Measurements from ENCODE around the gene CCDC51. TPM values are rescaled to one million over a fixed set of nuclear protein-coding genes. Genes with fewer than 3 reads are reported as not detected.

The CCDC51 gene
- polyA plus RNA-seq, 1 of the 3 experiments (the other 2 are of a cell fraction) = 24.2 TPM

DNA sequence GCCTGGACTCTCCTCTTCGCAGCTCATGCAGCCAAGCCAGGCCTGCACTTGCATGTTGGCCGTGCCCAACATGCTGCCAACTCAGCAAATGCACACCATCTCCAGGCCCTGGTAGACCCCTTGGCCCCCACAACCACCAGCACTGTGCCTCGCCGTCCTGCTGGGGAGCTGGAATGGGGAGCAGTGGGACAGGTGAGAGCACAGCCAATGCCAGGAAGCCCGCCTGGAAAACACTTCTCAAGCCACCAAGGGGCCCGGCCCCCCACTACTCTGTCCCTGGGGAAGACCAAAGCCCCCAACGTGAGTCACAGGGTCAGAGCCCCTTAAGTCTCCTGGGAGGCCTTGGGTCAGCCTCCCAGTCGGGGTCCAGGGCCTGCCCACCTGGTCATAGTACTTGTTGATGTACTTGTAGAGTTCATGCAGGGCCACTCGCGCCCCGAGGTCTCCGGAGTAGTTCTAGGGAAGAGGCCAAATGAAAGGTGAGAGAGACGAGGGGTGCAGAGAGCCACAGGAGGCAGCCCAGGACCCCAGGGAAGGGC lies 34.5 kb downstream of the CCDC51 start:
- H3K4me2 ChIP-seq = no peak overlapping the region
- TF ChIP-seq, protein P1, sequence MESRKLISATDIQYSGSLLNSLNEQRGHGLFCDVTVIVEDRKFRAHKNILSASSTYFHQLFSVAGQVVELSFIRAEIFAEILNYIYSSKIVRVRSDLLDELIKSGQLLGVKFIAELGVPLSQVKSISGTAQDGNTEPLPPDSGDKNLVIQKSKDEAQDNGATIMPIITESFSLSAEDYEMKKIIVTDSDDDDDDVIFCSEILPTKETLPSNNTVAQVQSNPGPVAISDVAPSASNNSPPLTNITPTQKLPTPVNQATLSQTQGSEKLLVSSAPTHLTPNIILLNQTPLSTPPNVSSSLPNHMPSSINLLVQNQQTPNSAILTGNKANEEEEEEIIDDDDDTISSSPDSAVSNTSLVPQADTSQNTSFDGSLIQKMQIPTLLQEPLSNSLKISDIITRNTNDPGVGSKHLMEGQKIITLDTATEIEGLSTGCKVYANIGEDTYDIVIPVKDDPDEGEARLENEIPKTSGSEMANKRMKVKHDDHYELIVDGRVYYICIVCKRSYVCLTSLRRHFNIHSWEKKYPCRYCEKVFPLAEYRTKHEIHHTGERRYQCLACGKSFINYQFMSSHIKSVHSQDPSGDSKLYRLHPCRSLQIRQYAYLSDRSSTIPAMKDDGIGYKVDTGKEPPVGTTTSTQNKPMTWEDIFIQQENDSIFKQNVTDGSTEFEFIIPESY (IDR thresholded peaks at IDR 0.05; ENCODE audit: borderline replicate concordance, low read depth) = no peak
- TF ChIP-seq RAD21 (IDR thresholded peaks at IDR 0.05; ENCODE audit: low read length) = no peak
- H3K79me2 ChIP-seq (ENCODE audit: insufficient read depth) = no peaks in the 10 kb centered on the region
- no peak overlapping the region for H3K4me3 ChIP-seq (ENCODE audit: low read depth in 2 of 2, low read length in 1 of 2)
- 88% methylated on average over 12 of the region's 13 CpGs for WGBS (ENCODE audit: low lambda C conversion rate)
- peaks cover 0 to 39% of the 10 kb centered on the region in 2 experiments for H3K36me3 ChIP-seq (replicated peaks in 1 of 2; ENCODE audit: control insufficient read depth in 1 of 2, insufficient read depth in 2 of 2, low read length in 1 of 2)
- H3K27me3 ChIP-seq (ENCODE audit: insufficient read depth) = no peaks in the 10 kb centered on the region
- H3K9me3 ChIP-seq = no peaks in the 10 kb centered on the region
- peaks cover 12% of the 10 kb centered on the region for H3F3A ChIP-seq (replicated peaks; ENCODE audit: insufficient read depth)
- H4K20me1 ChIP-seq (ENCODE audit: insufficient read depth) = no peaks in the 10 kb centered on the region
- CTCF ChIA-PET = interaction anchor here (1.9 to 15.6 kb wide), 2 partner anchors 16 to 26 kb away, joined by 7 to 399 read pairs; partner anchors contain the start of gene PLXNB1
- DNase-seq = no peak
- H3K9ac ChIP-seq = no peak overlapping the region
- H3K4me1 ChIP-seq (ENCODE audit: control insufficient read depth in 1 of 2, insufficient read depth in 2 of 2, low read depth in 1 of 2, low read length in 1 of 2) = peaks cover 0 to 6% of the 10 kb centered on the region in 2 experiments; a peak in 1 of 4 replicates
- POLR2A ChIA-PET = no interaction called here
- H3K27ac ChIP-seq (ENCODE audit: low read depth in 2 of 2, low read length in 1 of 2) = no peak overlapping the region
- no peak overlapping the region for H2AFZ ChIP-seq (ENCODE audit: low read depth)
- H3K9me2 ChIP-seq = no peaks in the 10 kb centered on the region

DNA sequence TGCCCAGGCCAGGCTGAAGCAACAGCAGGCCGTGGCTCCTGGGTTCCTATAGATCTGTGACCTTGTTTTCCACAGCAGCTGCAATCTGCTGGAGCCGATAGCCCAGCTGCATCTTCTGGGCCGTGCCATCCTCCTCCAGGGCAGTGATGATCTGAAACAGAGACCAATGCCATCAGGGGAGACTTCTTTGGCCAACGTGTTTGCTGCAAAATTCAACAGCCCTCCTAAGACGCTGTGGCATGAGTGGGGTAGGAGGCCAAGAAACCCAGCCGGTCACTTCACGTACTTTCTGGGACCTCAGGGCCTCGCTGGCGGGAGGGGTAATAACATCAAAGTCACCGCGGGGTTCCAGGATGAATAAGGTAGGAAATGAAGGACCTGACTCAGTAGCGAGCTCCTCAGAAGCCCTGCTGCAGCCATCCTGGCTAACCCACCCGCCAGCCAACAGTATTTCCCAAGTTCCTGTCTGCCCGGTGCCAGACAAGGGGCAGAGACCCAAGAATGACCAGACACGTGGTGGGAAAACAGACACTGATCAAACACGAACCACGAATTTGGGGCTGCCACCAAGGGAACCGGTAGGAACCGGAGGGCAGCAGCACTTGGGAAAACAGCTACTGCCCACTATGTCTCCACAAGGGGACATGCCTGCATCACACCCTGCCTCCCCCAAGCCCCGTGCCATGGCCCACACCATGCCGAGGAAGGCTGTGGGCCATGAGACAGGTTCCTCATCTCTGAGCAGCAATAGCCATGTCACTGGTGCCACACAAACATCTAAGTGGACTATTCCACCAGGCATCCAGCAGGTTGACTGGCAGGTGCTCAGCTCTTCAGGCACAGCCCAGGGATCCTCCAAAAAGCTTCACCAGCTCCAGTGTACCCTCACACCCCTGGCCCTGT lies 35.2 kb downstream of the CCDC51 start:
- no peak for DNase-seq
- Histone ChIP-seq H3K27me3 (ENCODE audit: insufficient read depth) (no peaks in the 10 kb centered on the region), H3K36me3 (replicated peaks in 1 of 2; ENCODE audit: control insufficient read depth in 1 of 2, insufficient read depth in 2 of 2, low read length in 1 of 2) (peaks cover 0 to 34% of the 10 kb centered on the region in 2 experiments), H3K4me3 (ENCODE audit: low read depth in 2 of 2, low read length in 1 of 2) (no peak overlapping the region), H3K27ac (ENCODE audit: low read depth in 2 of 2, low read length in 1 of 2) (no peak overlapping the region), H3K4me2 (no peak overlapping the region), H3K79me2 (ENCODE audit: insufficient read depth) (no peaks in the 10 kb centered on the region), H3F3A (replicated peaks; ENCODE audit: insufficient read depth) (peaks cover 12% of the 10 kb centered on the region), H3K9ac (no peak overlapping the region), H4K20me1 (ENCODE audit: insufficient read depth) (no peaks in the 10 kb centered on the region), H2AFZ (ENCODE audit: low read depth) (no peak overlapping the region), H3K9me2 (no peaks in the 10 kb centered on the region), H3K4me1 (ENCODE audit: control insufficient read depth in 1 of 2, insufficient read depth in 2 of 2, low read depth in 1 of 2, low read length in 1 of 2) (peaks cover 3 to 6% of the 10 kb centered on the region in 2 experiments; a peak in 2 of 4 replicates), H3K9me3 (no peaks in the 10 kb centered on the region)
- TF ChIP-seq GABPA (IDR thresholded peaks at IDR 0.05; ENCODE audit: low read depth) = no peak
- TF ChIP-seq, protein P2, sequence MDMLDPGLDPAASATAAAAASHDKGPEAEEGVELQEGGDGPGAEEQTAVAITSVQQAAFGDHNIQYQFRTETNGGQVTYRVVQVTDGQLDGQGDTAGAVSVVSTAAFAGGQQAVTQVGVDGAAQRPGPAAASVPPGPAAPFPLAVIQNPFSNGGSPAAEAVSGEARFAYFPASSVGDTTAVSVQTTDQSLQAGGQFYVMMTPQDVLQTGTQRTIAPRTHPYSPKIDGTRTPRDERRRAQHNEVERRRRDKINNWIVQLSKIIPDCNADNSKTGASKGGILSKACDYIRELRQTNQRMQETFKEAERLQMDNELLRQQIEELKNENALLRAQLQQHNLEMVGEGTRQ (IDR thresholded peaks at IDR 0.05; ENCODE audit: borderline replicate concordance, low read depth, low read length) = no peak
- no peak for TF ChIP-seq RXRA (IDR thresholded peaks at IDR 0.05; ENCODE audit: borderline replicate concordance, low read depth)
- TF ChIP-seq, protein P3, sequence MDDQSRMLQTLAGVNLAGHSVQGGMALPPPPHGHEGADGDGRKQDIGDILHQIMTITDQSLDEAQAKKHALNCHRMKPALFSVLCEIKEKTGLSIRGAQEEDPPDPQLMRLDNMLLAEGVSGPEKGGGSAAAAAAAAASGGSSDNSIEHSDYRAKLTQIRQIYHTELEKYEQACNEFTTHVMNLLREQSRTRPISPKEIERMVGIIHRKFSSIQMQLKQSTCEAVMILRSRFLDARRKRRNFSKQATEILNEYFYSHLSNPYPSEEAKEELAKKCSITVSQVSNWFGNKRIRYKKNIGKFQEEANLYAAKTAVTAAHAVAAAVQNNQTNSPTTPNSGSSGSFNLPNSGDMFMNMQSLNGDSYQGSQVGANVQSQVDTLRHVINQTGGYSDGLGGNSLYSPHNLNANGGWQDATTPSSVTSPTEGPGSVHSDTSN (IDR thresholded peaks at IDR 0.05) = no peak
- no peak for TF ChIP-seq YY1 (IDR thresholded peaks at IDR 0.05; ENCODE audit: low read depth)
- TF ChIP-seq JUND (IDR thresholded peaks at IDR 0.05) = no peak
- no peak for TF ChIP-seq RCOR1 (IDR thresholded peaks at IDR 0.05; ENCODE audit: low read length)
- no peak for TF ChIP-seq RAD21 (IDR thresholded peaks at IDR 0.05; ENCODE audit: low read length)
- TF ChIP-seq, protein P4, sequence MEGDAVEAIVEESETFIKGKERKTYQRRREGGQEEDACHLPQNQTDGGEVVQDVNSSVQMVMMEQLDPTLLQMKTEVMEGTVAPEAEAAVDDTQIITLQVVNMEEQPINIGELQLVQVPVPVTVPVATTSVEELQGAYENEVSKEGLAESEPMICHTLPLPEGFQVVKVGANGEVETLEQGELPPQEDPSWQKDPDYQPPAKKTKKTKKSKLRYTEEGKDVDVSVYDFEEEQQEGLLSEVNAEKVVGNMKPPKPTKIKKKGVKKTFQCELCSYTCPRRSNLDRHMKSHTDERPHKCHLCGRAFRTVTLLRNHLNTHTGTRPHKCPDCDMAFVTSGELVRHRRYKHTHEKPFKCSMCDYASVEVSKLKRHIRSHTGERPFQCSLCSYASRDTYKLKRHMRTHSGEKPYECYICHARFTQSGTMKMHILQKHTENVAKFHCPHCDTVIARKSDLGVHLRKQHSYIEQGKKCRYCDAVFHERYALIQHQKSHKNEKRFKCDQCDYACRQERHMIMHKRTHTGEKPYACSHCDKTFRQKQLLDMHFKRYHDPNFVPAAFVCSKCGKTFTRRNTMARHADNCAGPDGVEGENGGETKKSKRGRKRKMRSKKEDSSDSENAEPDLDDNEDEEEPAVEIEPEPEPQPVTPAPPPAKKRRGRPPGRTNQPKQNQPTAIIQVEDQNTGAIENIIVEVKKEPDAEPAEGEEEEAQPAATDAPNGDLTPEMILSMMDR (IDR thresholded peaks at IDR 0.05) = no peak
- TF ChIP-seq RFX5 (IDR thresholded peaks at IDR 0.05; ENCODE audit: low read length) = no peak
- TF ChIP-seq TAF1 (IDR thresholded peaks at IDR 0.05; ENCODE audit: borderline replicate concordance, low read depth, low read length) = no peak
- no peak for TF ChIP-seq EP300 (IDR thresholded peaks at IDR 0.05; ENCODE audit: borderline replicate concordance in 1 of 2, low read depth in 1 of 2, low read length in 1 of 2)
- no peak for TF ChIP-seq CHD2 (IDR thresholded peaks at IDR 0.05; ENCODE audit: low read length, partially characterized antibody)
- no peak for TF ChIP-seq TCF12 (IDR thresholded peaks at IDR 0.05)
- ChIA-PET CTCF (interaction anchor here (1.9 to 15.6 kb wide), 2 partner anchors 17 to 27 kb away, joined by 7 to 399 read pairs; partner anchors contain the start of gene PLXNB1), POLR2A (no interaction called here)
- 90% methylated on average over 17 of the region's 21 CpGs for WGBS (ENCODE audit: low lambda C conversion rate)
